Lower leg skin (tissue), 4 donors: ENCODE measurements around the gene TMEM156. TPM values are rescaled to one million over a fixed set of nuclear protein-coding genes. Genes with fewer than 3 reads are reported as not detected.

Source experiments
- DNase-seq, 2 donors: peaks; one replicate each; pipeline ENCODE4 v3.0.0-alpha.2; 2019; ENCODE audit warnings: low spot score in 2 of 2
- H3K4me3 ChIP-seq: fragments of 200-600 bp; sonication (generic); 2 replicates; pipeline ENCODE4 v1.5.1; 2017; ENCODE audit warnings: mild to moderate bottlenecking, low read depth; ENCODE audit not compliant: poor library complexity, severe bottlenecking
- CTCF ChIP-seq, 3 donors: fragments of 450-650 bp; IDR thresholded peaks; one replicate each; pipeline ENCODE4 v1.5.1; 2016; ENCODE audit warnings: antibody characterized with exemption in 3 of 3, mild to moderate bottlenecking in 3 of 3, moderate library complexity in 2 of 3
- POLR2A ChIP-seq, 2 donors: fragments of 450-650 bp; IDR thresholded peaks; one replicate each; pipeline ENCODE4 v1.6.1; 2016 to 2017; ENCODE audit warnings: antibody characterized with exemption in 2 of 2, mild to moderate bottlenecking in 1 of 2, moderate library complexity in 1 of 2
- WGBS, 2 donors: methylation state at CpG; one replicate each; pipeline ENCODE4 v1.1.5; 2018; 5-methylcytosine and 5-hydroxymethylcytosine counted together
- intact Hi-C: fragments of 100-400 bp; cut with DNase I; formaldehyde crosslinking; loops from one replicate; pipeline ENCODE4 v1.15.0; 2023; ENCODE audit warnings: low total_unique reads
- total RNA-seq, 4 donors: library from RNA; depleted of rRNA; stranded (reverse); fragments of >200 nt; gene quantifications; one replicate each; pipeline ENCODE4 v1.1.0, GENCODE V29; 2016

Gene TMEM156
- total RNA-seq, 4 donors from 2014 or later = 0.12 to 0.52 (median 0.23) TPM; not detected in 1

GRCh38 chr4:38928974-38929373, 103.2 kb downstream of the TMEM156 start:
- no peak overlapping the region for H3K4me3 ChIP-seq
- intact Hi-C loops = no loop called here
- DNase-seq = no peak
- no peak for TF ChIP-seq CTCF (IDR thresholded peaks at IDR 0.05)
- no peak for TF ChIP-seq POLR2A (IDR thresholded peaks at IDR 0.05)
- WGBS, 2 donors = 85 to 88% methylated on average over 9 of the region's 9 CpGs

DNA sequence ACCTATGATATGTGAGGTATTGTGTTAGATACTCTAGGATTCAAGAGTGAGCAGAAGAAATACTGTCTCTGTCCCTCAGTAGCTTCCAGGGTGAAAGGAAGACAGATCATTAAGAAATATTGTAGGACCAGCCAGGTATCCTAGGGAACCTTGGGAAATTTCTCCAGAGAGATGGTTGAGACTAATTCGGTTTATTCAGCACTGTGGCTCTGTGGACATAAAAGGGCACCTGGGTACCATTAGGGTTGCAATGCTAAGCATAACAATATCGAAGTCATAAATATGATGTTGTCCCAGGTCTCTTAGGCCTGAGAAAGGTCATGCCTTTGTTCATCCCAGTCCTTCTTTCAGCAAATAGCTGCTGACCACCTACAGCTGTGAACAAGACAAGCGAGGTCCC, 103.6 kb downstream of the TMEM156 start:
- intact Hi-C loops = no loop called here

GRCh38 chr4:38926896-38927295, 105.3 kb downstream of the TMEM156 start:
- WGBS, 2 donors = 92 to 94% methylated on average over 6 of the region's 6 CpGs
- TF ChIP-seq CTCF (IDR thresholded peaks at IDR 0.05) (no peak), POLR2A (IDR thresholded peaks at IDR 0.05) (no peak)
- no peak overlapping the region for H3K4me3 ChIP-seq
- intact Hi-C loops = no loop called here
- DNase-seq = no peak

More for the DNA sequence above, 103.6 kb downstream of the TMEM156 start:
- no peak for TF ChIP-seq POLR2A (IDR thresholded peaks at IDR 0.05)
- TF ChIP-seq CTCF (IDR thresholded peaks at IDR 0.05) = no peak
- 88% methylated on average over 3 of the region's 3 CpGs for WGBS, 2 donors
- DNase-seq = no peak
- H3K4me3 ChIP-seq = no peak overlapping the region

DNA sequence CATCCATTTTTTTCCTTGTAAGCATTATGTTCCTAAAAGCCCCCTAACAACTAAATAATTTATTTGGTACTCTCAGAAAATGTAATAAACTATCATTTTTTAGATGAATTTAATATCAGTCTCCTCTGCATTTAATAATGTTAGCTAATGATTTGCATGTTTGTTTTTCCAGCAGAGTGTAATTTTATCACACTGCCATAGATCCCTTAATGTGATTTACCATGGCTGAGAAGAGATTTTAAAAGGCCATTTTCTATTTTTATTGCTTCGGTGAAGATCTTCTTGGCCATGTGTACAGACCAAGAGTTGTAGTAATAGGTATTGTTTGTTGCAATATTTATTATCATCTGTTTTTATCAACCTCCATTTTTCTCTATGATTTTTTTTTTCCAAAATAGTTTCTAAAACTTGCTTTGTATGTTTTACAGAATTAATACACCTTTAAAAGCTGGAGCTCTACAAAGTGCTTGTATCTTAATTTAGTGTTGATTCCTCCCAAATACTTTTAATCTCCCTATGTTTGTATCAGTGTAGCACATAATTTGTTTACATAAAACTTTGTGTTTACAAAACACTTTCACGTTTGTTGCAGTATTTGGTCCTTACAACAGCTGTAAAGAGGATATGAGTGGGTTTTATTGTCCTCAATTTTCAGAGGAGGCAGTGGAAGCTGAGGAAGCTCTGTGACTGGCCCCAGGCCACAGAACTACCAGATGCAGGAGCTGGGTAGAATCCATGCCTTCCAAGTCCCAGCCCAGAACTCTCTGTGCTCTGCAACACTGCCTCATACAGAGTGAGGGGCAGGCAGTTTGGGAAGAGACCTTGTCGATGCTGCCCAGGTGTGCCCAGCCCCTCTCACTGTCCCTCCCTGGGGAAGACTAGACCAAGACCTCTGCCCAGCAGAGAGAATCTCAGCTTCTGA, 106.5 kb downstream of the TMEM156 start:
- 65 to 76% methylated on average over 3 of the region's 3 CpGs for WGBS, 2 donors
- DNase-seq = no peak
- intact Hi-C loops = no loop called here
- H3K4me3 ChIP-seq = no peak overlapping the region
- no peak for TF ChIP-seq POLR2A (IDR thresholded peaks at IDR 0.05)
- no peak for TF ChIP-seq CTCF (IDR thresholded peaks at IDR 0.05)

DNA sequence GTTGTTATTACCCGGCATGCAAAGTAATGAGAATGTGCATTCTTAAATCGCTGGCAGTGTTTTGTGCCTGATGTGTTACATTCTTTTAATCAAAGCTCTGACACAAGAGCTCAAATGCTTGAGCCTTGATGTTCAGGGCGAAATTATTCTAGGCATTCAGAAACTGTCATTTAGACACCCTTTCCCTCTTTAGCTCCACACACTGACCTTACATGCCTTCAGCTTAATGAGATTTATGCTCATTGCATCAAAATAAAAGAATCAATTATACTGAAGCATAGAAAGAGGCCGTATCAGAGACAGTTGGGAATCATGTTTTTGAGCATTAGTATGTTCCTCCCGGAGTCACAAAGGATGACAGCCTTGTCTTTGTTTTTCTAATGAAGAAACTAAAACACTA, 107.9 kb downstream of the TMEM156 start:
- TF ChIP-seq POLR2A (IDR thresholded peaks at IDR 0.05) (no peak), CTCF (IDR thresholded peaks at IDR 0.05) (no peak)
- DNase-seq = no peak
- WGBS, 2 donors = 62 to 83% methylated on average over 5 of the region's 5 CpGs
- intact Hi-C loops = no loop called here
- H3K4me3 ChIP-seq = no peak overlapping the region
